HCT116 (cell line): Measurements from ENCODE around the gene UBR3. TPM values are rescaled to one million over a fixed set of nuclear protein-coding genes. Genes with fewer than 3 reads are reported as not detected.

Source experiments
- ATAC-seq: fragments of 200-7000 bp; cut with Tn5 transposase; 2 replicates; pipeline ENCODE4 v1.9.1; 2020; ENCODE audit warnings: mild to moderate bottlenecking, moderate library complexity
- BruUV-seq: library from RNA; stranded (reverse); fragments of 400-500 nt; replicated peaks from 2 replicates; lab custom pipeline; 2021; lab: Mats Ljungman, UMichigan
- CTCF ChIA-PET: fragments of 300-600 bp; sonication (Branson Sonifier 250); formaldehyde crosslinking; loops from one replicate; lab custom pipeline; 2021; ENCODE audit warnings: antibody characterized with exemption; lab: Charles Lee
- POLR2A ChIA-PET: fragments of 300-600, 350-600 bp; sonication (Branson Sonifier 250); formaldehyde crosslinking; loops from one replicate; lab custom pipeline; 2021; ENCODE audit warnings: antibody characterized with exemption; lab: Charles Lee
- RAD21 ChIA-PET, 2 experiments: fragments of 300-600 bp; sonication (Branson Sonifier 250); formaldehyde crosslinking; loops; one replicate each; lab custom pipeline; 2023; ENCODE audit warnings: low total read pairs in 2 of 2; ENCODE audit not compliant: uncharacterized antibody in 2 of 2, unreplicated experiment in 2 of 2, low non-redundant PET in 1 of 2; lab: Charles Lee
- DNase-seq: peaks from one replicate; pipeline ENCODE4 v3.0.0-alpha.2; 2010; ENCODE audit warnings: low read depth, low spot score
- H2AFZ ChIP-seq: fragments of 200-600 bp; shearing (Covaris generic), sonication (generic); 2 replicates; pipeline ENCODE4 v1.6.1; 2017; ENCODE audit warnings: low read depth, mixed run types, mixed read lengths, antibody characterized with exemption, low read length; ENCODE audit not compliant: poor library complexity, severe bottlenecking
- H3K27ac ChIP-seq: 2 replicates; pipeline ENCODE4 v1.5.1; 2012; ENCODE audit warnings: low read depth, low read length
- H3K27me3 ChIP-seq: fragments of 200-600 bp; sonication (generic); 2 replicates; pipeline ENCODE4 v1.6.1; 2016; ENCODE audit warnings: mixed run types, low read length, mixed read lengths; ENCODE audit not compliant: insufficient read depth
- H3K36me3 ChIP-seq, 2 experiments: fragments of 200-500 bp in 1 of 2; fragments of 200-600 bp in 1 of 2; sonication (Bioruptor generic) in 1 of 2; sonication (generic) in 1 of 2; 2 replicates each; pipeline versions ENCODE4 v1.5.1 to v1.6.1; 2014 to 2016; ENCODE audit warnings: low read length in 2 of 2, inconsistent platforms in 1 of 2, mixed read lengths in 1 of 2, mixed run types in 1 of 2; ENCODE audit not compliant: insufficient read depth in 2 of 2, control insufficient read depth in 1 of 2
- H3K4me1 ChIP-seq, 2 experiments: fragments of 200-600 bp in 1 of 2; sonication (generic) in 1 of 2; 2 replicates each; pipeline versions ENCODE4 v1.5.1 to v1.6.1; 2012 to 2017; ENCODE audit warnings: low read length in 2 of 2, inconsistent platforms in 1 of 2, mild to moderate bottlenecking in 1 of 2, mixed read lengths in 1 of 2, mixed run types in 1 of 2, moderate library complexity in 1 of 2; ENCODE audit not compliant: insufficient read depth in 2 of 2, control insufficient read depth in 1 of 2
- H3K4me2 ChIP-seq: fragments of 200-600 bp; sonication (generic); 2 replicates; pipeline ENCODE4 v1.6.1; 2017; ENCODE audit warnings: mixed run types, low read length, mixed read lengths
- H3K4me3 ChIP-seq, 2 experiments: fragments of 200-600 bp in 1 of 2; sonication (generic) in 1 of 2; replicated peaks in 1 of 2; 2 replicates each; pipeline ENCODE4 v1.5.1; 2011 to 2016; ENCODE audit warnings: low read length in 2 of 2, control low read depth in 1 of 2, low read depth in 1 of 2, mild to moderate bottlenecking in 1 of 2, mixed read lengths in 1 of 2, mixed run types in 1 of 2
- H3K79me2 ChIP-seq: fragments of 200-600 bp; sonication (generic); 2 replicates; pipeline ENCODE4 v1.6.1; 2017; ENCODE audit warnings: mild to moderate bottlenecking, mixed run types, low read length, moderate library complexity, mixed read lengths; ENCODE audit not compliant: insufficient read depth
- H3K9ac ChIP-seq: fragments of 200-600 bp; sonication (generic); 2 replicates; pipeline ENCODE4 v1.6.1; 2016; ENCODE audit warnings: low read length, mixed read lengths
- H3K9me2 ChIP-seq: fragments of 200-600 bp; sonication (generic), shearing (Covaris generic); 2 replicates; pipeline ENCODE4 v1.6.1; 2017; ENCODE audit warnings: mixed run types, mild to moderate bottlenecking, moderate library complexity; ENCODE audit not compliant: insufficient read depth
- H3K9me3 ChIP-seq, 2 experiments: fragments of 200-500 bp in 1 of 2; fragments of 200-600 bp in 1 of 2; sonication (Bioruptor generic) in 1 of 2; sonication (generic) in 1 of 2; 2 replicates each; pipeline ENCODE4 v1.6.1; 2014 to 2017; ENCODE audit warnings: low read length in 2 of 2, mixed read lengths in 2 of 2, inconsistent platforms in 1 of 2, low read depth in 1 of 2, mild to moderate bottlenecking in 1 of 2, mixed run types in 1 of 2, moderate library complexity in 1 of 2; ENCODE audit not compliant: control insufficient read depth in 1 of 2, insufficient read depth in 1 of 2
- H4K20me1 ChIP-seq: fragments of 200-600 bp; sonication (generic), shearing (Covaris generic); 2 replicates; pipeline ENCODE4 v1.6.1; 2017; ENCODE audit warnings: mixed run types, mild to moderate bottlenecking, moderate library complexity; ENCODE audit not compliant: insufficient read depth
- CEBPB ChIP-seq: IDR thresholded peaks from 2 replicates; pipeline ENCODE4 v1.6.1; 2012; ENCODE audit warnings: low read depth
- CTCF ChIP-seq, 3 experiments: fragments of 200-600 bp in 1 of 3; sonication (generic) in 1 of 3; IDR thresholded peaks in 2 of 3; conservative IDR thresholded peaks in 1 of 3; 2 replicates each; pipeline ENCODE4 v1.5.1; 2012 to 2017; ENCODE audit warnings: low read depth in 2 of 3, low read length in 2 of 3, antibody characterized with exemption in 1 of 3, borderline replicate concordance in 1 of 3, control low read depth in 1 of 3, mild to moderate bottlenecking in 1 of 3, mixed read lengths in 1 of 3, mixed run types in 1 of 3, moderate library complexity in 1 of 3; ENCODE audit not compliant: insufficient read depth in 1 of 3
- EGR1 ChIP-seq: IDR thresholded peaks from 2 replicates; pipeline ENCODE4 v1.6.1; 2012; ENCODE audit warnings: low read depth
- EZH2 ChIP-seq: fragments of 200-600 bp; sonication (generic); IDR thresholded peaks from 2 replicates; pipeline ENCODE4 v1.6.1; 2017; ENCODE audit warnings: antibody characterized with exemption, mixed run types
- MAX ChIP-seq: IDR thresholded peaks from 2 replicates; pipeline ENCODE4 v1.6.1; 2012
- POLR2A ChIP-seq: IDR thresholded peaks from 2 replicates; pipeline ENCODE4 v1.7.0; 2011; ENCODE audit warnings: borderline replicate concordance; ENCODE audit not compliant: insufficient read depth, insufficient read length; ENCODE audit errors: extremely low read depth
- POLR2AphosphoS5 ChIP-seq: IDR thresholded peaks from 2 replicates; pipeline ENCODE4 v1.6.1; 2011; ENCODE audit warnings: mild to moderate bottlenecking, low read depth, low read length, moderate library complexity
- RAD21 ChIP-seq: IDR thresholded peaks from 2 replicates; pipeline ENCODE4 v1.6.1; 2012; ENCODE audit warnings: low read depth, mild to moderate bottlenecking
- SP1 ChIP-seq: IDR thresholded peaks from 2 replicates; pipeline ENCODE4 v1.6.1; 2012; ENCODE audit warnings: low read depth
- YY1 ChIP-seq: IDR thresholded peaks from 2 replicates; pipeline ENCODE4 v1.6.1; 2011; ENCODE audit warnings: low read length, low read depth, moderate library complexity, mild to moderate bottlenecking; ENCODE audit not compliant: insufficient replicate concordance; ENCODE audit errors: extremely low read depth
- ZFX ChIP-seq: fragments of 450-650 bp; IDR thresholded peaks from 2 replicates; pipeline ENCODE4 v1.6.1; 2017
- ZNF274 ChIP-seq: fragments of 200-500 bp; sonication (Bioruptor generic); IDR thresholded peaks from 2 replicates; pipeline ENCODE4 v1.6.1; 2014; ENCODE audit warnings: mild to moderate bottlenecking, low read depth, low read length, inconsistent platforms
- intact Hi-C: fragments of 100-400 bp; cut with micrococcal nuclease; formaldehyde crosslinking; loops from 2 replicates; pipeline ENCODE4 v1.10.0; 2022
- total RNA-seq: library from RNA; stranded (reverse); gene quantifications from one replicate; pipeline ENCODE4 v1.2.1, GENCODE V29; 2021; ENCODE audit not compliant: unreplicated experiment

UBR3 gene
- total RNA-seq, 1 experiment from 2014 or later = 29.5 TPM

GRCh38 chr2:169910109-169910799 is 83.0 kb downstream of the UBR3 start:
- ChIA-PET CTCF (no interaction called here), RAD21 (no interaction called here), POLR2A (no interaction called here)
- Histone ChIP-seq H3K36me3 (peaks cover 0 to 7% of the 10 kb centered on the region in 2 experiments; a peak in 1 of 4 replicates), H3K4me3 (no peak overlapping the region), H3K27ac (no peak overlapping the region), H3K27me3 (no peaks in the 10 kb centered on the region), H3K79me2 (no peaks in the 10 kb centered on the region), H3K4me1 (no peaks in the 10 kb centered on the region), H2AFZ (no peak overlapping the region), H4K20me1 (no peaks in the 10 kb centered on the region; the same call in 1 of the 2 replicates), H3K4me2 (no peak overlapping the region), H3K9me2 (no peaks in the 10 kb centered on the region), H3K9me3 (no peaks in the 10 kb centered on the region), H3K9ac (no peak overlapping the region)
- intact Hi-C loops = no loop called here
- BruUV-seq = no TSS peak
- DNase-seq = no peak
- TF ChIP-seq RAD21 (no peak), MAX (no peak), EGR1 (no peak), POLR2A (no peak), SP1 (no peak), ZFX (no peak), ZNF274 (no peak), POLR2AphosphoS5 (no peak), CEBPB (no peak), EZH2 (no peak), CTCF (IDR thresholded peaks at IDR 0.05 in 2 of 3, conservative IDR thresholded peaks at IDR 0.05 in 1 of 3; ENCODE audit: borderline replicate concordance in 1 of 3, insufficient read depth in 1 of 3, low read depth in 2 of 3, low read length in 2 of 3) (no peak), YY1 (no peak)
- ATAC-seq = no peak
